ENCODE results near the gene CDC25A. TPM values are rescaled to one million over a fixed set of nuclear protein-coding genes. Genes with fewer than 3 reads are reported as not detected.
"Not testable (repeated sequence)": the region's sequence is repeated elsewhere in the genome, so short reads cannot be mapped to it uniquely, and the experiment has no call there.

The CDC25A gene
- total RNA-seq: 30.7 and 30.8 TPM in 2 replicates

DNA sequence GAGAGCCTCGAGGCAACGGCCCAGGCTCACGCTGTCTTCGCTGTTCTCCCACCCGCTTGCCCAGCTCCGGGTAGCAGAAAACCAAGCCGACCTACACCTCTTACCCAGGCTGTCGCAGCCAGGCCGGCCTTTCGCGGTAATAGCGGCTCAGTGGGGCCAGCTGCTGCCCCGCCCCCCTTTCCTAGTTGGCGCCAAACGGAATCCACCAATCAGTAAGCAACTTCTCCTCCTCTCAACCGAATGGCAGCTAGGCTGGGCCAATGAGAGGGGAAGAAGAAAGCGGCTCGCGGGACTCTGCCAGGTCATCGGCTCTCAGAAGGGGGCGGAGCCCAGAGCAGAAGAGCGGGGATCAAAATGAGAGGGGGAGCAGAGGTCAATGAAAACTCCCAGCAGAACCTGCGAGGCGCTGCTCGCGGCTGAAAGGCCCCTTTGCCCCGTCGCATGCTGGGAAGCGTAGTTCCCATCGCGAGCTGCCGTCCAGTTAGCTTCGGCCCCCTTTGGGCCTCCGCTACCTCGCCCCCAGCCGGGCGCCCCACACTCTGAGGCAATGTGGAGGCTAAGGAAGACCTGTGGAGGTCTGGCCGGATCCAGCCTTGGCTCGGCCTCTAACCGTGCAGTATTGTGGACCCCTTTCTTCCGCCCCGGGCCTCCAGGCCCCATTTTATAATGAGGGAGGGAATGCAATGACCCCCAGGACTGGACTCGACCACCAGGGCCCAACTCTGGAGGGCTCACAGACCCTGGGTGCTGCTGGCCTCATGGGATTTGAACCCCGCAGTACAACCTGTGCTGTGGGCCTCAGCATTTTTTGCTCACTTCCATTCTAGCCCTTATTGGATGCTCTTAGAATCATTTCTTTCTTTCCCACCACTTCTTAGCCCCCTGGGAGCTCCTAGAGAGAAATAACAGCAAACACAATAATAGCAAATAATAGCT lies at the start of gene CDC25A:
CDC25A (minus strand) TSS at position 152 of the 936 bp plus-strand sequence. CDS start 470 bp downstream, outside the sequence.
- intact Hi-C loops (cut with micrococcal nuclease): loop anchor here (1.0 to 10.0 kb wide), 5 partner anchors 53 to 674 kb away; partner anchors contain the start of genes ELP6, NME6 and ZNF589

DNA sequence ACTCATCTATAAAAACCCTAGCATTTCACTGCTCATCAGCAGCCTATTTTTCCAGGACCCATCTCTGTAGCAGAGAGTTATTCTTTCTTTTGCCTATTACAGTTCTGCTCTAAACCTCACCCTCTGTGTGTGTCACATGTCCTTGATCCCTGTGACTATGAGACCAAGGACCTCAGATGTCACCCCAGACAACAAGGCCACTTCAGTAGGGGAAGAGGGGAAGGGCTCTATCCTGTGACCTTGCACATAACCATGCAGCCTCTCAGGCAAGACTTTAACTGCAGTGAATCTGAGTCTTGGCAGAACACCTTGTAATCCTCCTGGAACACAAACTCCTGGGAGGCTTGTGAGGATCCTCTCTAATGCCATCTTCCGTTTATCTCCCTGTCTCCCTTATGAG lies 48.3 kb upstream of the CDC25A start:
- intact Hi-C loops (cut with micrococcal nuclease): no loop called here

DNA sequence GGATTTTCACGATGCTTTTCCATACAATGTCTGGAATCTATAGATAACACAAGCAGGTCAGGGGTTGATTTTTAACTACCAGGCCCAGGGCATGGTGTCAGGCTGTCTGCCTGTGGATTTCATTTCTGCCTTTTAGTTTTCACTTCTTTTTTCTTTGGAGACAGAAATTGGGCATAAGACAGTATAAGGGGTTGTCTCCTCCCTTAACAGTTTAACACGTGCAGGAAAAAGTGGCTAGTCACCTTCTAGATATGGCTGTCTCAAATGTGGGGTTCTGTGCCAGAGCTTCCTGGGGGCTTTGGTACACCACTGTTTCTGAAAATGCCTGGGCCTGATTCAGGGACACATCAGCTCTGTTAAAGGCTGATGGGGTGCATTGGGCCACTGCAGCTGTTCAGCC lies 45.3 kb upstream of the CDC25A start:
- intact Hi-C loops (cut with micrococcal nuclease): no loop called here

DNA sequence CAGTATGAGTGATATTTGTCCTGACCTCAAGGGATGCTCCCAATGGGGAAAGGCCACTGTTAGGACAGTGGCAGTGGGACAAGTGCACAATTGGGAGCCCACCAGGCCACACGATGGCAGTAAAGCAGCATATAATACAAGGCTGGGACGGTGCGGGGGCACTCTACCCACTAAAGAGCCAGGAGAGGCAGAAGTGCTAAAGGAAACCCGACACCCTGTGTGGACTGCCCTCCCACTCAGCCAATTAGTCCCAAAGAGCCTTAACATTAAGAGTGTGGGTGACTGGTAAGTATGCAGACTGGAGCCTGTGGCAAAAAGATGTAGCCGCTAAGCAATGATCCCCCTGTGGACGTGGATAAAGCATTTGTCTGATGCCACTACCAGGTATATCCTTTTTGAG lies 44.5 kb upstream of the CDC25A start:
- intact Hi-C loops (cut with micrococcal nuclease): loop anchor here (1.0 kb wide), 1 partner anchor 204 kb away; no protein-coding TSS in a partner anchor

DNA sequence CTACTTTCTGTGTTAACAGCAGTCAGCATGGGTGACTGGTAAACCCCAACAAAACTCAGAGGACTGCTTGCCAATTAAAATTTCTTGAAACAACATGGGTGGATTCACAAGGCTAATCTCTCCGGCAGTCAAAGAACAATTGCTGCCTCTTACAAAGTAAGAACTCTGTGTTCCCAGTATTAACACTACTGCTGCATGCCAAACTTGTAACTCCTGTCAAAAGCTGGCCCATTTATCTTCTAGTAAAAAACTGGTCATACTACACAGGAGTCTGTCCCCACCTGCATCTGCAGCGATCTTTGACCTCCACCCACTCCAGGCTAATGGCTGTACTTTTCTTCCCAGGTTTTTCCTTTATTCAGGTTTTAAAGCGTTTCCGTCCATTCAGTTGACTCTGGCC lies 44.0 kb upstream of the CDC25A start:
- intact Hi-C loops (cut with micrococcal nuclease): loop anchor here (1.0 kb wide), 1 partner anchor 204 kb away; no protein-coding TSS in a partner anchor

DNA sequence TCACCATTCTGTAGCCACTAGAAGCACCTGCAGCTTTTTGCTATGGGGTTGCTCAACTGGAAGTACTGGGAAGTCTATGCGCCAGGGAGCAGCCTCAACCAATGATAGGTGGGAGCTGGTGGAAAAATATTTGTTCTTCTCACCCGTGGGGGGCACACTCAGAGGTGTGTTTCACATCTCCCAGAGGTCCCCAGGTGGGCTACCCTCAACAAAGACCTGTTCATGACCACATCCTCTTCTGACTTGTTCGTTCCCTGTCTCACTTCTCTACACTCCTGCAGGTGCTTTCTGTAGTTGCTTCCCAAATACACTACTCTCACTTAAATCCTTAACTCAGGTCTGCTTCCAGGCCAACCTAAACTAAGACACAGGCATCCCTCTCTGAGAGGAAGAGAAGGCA lies 38.7 kb upstream of the CDC25A start:
- intact Hi-C loops (cut with micrococcal nuclease): no loop called here

DNA sequence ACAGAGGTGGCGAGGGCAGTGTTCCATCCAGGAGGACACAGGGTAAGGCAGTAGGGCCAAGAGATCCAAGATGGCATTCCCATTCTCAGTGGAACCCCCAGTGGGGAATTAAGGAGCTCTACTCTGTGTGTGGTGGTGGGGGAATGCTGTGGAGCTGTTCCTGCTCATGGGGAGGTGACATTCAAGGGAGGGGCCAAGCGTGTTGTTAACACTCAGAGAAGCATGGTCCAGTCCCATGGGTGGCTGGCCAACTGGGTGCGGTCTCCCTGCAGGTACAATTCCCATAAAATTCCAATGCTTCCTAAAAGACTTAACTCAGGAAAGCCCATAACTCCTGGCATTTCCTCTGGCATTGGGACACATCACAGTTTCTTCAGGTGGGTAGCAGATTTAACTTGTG lies 37.4 kb upstream of the CDC25A start:
- intact Hi-C loops (cut with micrococcal nuclease): no loop called here

DNA sequence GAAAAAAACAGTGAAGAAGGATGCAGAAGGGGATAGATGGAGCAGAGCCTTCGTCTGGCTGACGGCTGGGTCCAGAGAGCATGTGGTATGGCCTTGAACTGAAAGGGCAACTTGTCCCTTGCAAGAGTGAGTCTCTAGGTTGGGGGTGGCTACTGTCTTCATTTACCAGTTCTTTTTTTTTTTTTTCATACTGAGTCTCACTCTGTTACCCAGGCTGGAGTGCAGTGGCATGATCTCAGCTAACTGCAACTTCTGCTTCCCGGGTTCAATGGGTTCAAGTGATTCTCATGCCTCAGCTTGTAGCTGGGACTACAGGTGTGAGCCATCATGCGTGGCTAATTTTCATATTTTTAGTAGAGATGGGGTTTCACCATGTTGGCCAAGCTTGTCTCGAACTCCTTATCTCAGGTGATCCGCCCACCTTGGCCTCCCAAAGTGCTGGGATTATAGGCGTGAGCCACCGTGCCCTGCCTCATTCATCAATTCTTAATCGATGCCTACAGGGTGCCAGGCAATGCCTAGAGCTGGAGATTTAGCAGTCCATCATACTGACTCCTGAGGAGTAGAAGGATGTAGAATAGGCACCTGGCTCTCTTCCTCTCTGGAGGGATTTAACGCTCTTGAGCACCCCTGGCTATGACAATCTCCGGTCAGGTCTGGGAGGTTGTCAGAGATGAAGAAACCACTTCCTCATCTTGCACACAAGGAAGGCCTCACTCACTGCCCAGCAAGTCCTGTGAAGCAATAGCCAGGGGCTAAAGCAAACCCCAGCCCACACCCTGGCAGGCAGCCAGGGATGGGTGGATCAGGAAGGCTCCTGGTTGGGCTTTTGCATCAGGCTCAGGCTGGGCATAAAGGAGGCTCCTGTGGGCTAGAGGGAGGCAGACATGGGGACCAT lies 34.6 kb upstream of the CDC25A start, which contains the start of gene CAMP:
CAMP (plus strand) TSS at position 880 of the 898 bp plus-strand sequence; CDS start at position 897, 17 bp downstream.
- intact Hi-C loops (cut with micrococcal nuclease): no loop called here

DNA sequence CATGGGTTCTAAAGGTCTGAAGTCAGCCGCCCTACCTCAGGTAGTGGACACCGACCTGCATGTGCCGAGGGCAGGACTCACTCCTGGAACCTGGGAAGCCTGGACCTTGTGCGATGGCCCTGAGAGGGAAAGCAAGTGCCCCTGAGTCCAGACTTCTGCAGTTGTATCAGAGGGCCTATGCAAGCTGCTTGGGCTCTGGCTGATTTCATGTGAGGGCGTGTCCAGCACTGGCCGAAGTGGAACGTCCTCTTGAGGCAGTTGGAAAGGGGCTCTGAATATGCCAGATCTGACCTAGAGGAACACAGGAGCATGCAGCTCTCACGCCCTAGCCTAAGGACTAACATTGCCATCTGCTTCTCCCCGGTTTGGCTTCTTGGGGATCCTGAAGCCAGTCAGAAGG lies 32.5 kb upstream of the CDC25A start:
- intact Hi-C loops (cut with micrococcal nuclease): no loop called here

DNA sequence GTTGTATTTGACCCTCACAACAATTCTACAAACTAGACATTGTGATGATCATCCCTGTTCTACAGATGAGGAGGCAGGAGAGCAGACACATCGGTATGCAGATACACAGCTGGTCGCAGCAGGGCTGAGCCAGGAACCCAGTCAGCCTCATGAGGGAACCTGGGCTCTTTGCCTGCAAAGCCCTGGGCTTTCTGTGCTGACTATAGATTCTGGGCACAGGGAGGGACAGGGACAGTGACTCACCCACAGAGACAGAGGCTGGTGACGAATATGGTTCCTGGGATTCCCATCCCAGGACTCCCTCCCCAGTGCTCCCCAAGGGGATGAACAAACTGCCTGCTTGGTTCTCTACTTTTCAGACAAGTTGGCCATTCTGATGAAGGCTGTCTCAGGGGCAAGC lies 31.3 kb upstream of the CDC25A start:
- intact Hi-C loops (cut with micrococcal nuclease): no loop called here

DNA sequence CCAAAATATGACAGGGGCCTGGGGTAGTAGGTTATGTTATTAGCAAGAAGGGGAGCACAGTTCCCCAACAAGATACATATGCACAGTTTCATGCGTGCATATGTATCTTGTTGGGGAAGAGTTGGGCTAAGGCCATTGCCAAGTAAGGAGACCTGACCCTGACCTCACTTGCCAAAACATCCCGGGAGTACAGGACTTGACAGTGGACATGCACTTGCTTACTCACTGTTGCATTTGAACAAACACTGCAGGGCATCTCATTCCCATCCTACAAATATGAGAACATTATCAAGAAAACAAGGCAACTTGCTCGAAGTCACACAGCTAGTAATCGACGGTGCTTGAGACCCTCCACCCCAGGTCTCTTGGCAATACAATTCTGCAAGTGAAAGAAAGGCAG lies 30.3 kb upstream of the CDC25A start:
- intact Hi-C loops (cut with micrococcal nuclease): no loop called here

DNA sequence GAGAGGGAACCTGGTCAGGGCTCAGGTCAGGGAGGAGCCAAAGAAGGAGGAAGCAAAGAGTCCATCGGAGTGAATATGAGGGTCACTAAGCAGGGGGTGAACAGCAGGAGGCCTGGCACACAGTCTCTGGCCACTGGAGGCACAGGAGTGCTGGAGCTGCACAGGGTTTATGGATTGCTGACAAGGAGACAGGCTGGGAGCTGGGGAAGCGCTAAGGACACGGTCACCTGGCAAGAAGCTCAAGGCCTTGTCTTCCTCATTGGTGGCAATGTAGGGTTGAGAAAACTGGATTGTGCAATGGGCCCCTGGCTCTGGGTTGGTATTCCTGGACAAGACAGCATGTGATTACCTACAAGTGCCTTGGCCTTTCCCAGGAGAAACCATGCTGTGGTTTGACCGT lies 29.2 kb upstream of the CDC25A start:
- intact Hi-C loops (cut with micrococcal nuclease): no loop called here

DNA sequence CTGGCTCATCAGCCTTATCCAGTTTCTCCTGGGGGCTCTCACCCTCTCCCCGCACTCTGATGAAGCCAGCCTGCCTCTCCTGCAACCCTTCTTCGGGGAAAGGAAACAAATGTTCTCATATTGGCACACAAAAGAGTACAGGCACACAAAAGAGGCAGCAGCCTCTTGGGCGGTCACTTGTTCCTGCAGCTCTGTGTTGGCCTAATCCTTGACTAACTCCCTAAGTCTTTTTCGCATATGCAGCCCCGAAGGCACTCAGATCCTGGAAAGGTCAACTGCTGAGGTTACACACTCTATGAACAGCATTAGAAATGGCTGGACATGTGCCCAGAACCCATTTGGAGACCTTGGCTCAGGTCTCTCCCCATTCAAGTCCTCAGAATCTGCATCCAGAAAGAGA lies 27.7 kb upstream of the CDC25A start:
- intact Hi-C loops (cut with micrococcal nuclease): no loop called here

DNA sequence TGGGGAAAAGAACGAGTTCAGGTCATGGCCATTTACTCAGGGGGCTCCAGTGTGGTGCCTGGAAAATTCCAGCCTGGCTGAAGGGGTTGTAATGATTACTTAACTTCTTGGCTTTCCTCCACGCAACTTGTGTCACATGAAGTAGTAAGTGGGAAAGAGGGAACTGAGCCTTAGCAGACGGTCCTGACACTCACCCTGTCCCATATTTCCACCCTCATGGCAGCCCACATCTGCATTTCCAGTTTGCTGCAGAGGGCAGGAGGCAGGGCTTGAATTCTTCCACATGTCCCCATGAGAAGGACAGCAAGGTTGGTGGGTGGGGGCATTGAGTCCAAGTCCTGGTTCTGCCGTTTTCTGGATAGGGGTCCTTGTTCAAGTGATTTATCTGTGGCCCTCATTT lies 27.2 kb upstream of the CDC25A start:
- intact Hi-C loops (cut with micrococcal nuclease): no loop called here

DNA sequence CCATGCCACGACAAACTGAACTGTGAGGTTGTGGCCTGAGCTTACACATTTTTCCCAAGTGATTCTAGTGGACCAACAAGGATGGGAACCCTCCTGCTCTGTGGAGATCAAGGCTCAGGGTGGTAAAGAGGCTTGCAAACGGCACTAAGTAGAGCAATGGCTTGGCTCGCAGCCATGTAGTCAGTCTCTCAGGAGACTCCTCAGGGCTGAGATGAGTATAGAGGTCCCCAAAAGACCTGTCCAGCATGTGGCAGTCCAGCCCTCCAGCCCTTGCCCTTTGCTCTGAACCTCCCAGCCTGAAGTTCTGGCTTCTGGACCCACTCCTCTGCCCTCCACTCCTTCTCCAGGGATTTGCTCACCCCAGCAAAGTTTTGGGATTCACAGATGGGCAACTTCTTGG lies 26.8 kb upstream of the CDC25A start:
- intact Hi-C loops (cut with micrococcal nuclease): no loop called here

DNA sequence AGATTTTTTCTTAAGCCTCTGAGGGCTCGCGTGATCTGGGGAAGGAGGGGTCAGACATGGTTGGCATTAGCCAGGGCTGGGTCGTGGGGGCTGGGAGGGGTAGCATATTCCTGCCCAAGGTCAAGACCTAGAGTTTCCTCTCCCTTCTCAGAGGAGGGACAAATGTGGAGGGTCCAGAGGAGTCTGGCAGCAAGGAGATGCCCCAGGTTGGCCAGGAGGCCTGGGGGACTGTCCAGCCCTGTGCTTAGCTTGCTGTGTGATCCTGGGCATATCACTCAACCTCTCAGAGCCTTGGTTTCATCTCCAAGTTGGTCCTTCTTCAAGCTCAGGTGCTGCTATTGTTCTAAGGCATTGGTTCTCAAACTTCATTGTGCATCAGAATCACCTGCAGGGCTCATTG lies 26.0 kb upstream of the CDC25A start:
- intact Hi-C loops (cut with micrococcal nuclease): no loop called here

DNA sequence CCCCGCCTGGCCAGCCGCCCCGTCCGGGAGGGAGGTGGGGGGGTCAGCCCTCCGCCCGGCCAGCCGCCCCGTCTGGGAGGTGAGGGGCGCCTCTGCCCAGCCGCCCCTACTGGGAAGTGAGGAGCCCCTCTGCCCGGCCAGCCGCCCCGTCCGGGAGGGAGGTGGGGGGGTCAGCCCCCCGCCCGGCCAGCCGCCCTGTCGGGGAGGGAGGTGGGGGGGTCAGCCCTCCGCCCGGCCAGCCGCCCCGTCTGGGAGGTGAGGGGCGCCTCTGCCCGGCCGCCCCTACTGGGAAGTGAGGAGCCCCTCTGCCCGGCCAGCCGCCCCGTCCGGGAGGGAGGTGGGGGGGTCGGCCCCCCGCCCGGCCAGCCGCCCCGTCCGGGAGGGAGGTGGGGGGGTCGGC lies 23.6 kb upstream of the CDC25A start:
- intact Hi-C loops (cut with micrococcal nuclease): not testable (repeated sequence)

DNA sequence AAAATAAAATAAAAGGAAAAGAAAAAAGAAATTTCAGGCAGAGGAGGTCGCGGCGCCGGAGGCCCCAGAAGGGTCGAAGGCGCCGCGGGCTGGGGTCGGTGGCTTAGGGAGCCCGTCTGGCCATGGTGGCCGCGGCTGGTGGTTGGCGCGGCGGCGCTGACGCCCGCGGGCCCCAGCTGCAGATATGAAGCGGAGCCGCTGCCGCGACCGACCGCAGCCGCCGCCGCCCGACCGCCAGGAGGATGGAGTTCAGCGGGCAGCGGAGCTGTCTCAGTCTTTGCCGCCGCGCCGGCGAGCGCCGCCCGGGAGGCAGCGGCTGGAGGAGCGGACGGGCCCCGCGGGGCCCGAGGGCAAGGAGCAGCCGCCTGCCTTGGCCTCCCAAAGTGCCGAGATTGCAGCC lies 22.3 kb upstream of the CDC25A start:
- intact Hi-C loops (cut with micrococcal nuclease): not testable (repeated sequence)

DNA sequence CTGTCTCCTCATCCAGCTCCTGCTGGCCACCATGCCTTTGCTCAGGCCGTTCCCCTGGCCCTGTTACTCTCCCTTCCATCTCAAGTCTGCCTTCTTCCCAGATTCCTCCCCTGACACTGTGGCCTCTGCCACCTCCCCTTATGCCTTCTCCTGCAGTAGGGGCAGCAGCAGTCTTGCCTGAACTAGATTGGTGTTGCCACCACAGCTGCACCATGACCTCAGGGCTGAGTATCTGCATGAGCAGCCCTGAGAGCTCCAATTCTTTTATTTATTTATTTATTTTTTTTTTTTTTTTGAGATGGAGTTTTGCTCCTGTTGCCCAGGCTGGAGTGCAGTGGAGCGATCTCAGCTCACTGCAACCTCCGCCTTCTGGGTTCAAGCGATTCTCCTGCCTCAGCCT lies 21.2 kb upstream of the CDC25A start:
- intact Hi-C loops (cut with micrococcal nuclease): no loop called here

DNA sequence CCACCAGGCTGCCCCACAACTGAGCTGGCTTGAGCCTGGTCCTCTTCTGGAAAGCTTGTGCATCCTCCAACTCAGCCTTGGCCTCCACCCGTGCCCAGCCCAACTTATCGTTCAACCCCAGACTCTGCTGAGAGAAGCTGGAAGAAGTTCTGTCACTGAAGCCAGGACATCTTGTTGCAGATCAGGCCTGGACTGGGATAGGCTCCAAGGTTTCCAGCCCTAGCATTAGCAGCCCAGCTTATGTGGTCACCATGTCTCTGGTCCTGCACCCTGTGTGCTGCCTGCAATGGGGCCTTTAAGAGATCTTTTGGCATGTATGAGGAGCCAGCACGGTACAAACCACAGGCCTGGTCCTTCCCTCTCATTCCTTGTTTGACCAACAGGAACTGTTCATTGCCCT lies 19.9 kb upstream of the CDC25A start:
- intact Hi-C loops (cut with micrococcal nuclease): no loop called here

DNA sequence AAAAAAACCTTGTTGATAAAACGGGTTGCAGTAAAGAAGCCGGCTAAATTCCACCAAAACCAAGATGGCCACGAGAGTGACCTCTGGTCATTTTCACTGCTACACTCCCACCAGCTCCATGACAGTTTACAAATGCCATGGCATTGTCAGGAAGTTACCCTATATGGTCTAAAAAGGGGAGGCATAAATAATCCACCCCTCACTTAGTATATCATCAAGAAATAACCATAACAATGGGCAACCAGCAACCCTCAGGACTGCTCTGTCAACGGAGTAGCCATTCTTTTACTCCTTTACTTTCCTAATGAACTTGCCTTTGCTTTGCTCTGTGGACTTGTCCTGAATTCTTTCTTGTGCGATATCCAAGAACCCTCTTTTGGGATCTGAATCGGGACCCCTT lies 14.4 kb upstream of the CDC25A start:
- intact Hi-C loops (cut with micrococcal nuclease): no loop called here

DNA sequence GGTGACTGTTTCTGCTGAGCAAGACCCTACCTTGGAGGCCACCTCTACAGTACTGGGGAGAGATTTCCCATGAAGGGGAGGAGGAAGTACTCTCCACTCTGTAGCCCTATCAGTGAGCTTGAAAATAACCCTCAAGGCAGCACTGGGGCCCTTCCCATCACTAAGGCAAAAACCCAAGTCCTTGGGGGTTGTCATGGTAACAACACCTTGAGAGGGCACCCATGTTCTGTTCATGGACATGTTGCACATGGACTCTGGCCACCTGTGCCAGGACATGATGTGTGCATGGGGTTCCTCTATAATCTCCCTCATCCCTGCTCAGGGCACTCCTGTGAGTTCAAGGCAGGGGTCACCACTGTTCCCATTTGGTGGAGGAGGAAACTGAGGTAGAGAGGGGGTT lies 10.9 kb upstream of the CDC25A start:
- intact Hi-C loops (cut with micrococcal nuclease): no loop called here

Data from T-helper 2 cell treated with Interferon-gamma antibody and Interleukin-4, amounts not matched to agents 100 ng/mL and 5 ng/mL, for 36 hours (primary cell).